DND-41 (cell line): ENCODE measurements around the gene TERB1.
"Not testable (repeated sequence)": the region's sequence is repeated elsewhere in the genome, so short reads cannot be mapped to it uniquely, and the experiment has no call there.

Source experiments
- ATAC-seq: fragments of 200-7000 bp; cut with Tn5 transposase; 3 replicates; pipeline ENCODE4 v1.9.1; 2021; ENCODE audit warnings: low read depth; ENCODE audit not compliant: insufficient read depth
- DNase-seq: peaks from one replicate; pipeline ENCODE4 v3.0.0-alpha.2; 2020
- H2AFZ ChIP-seq: 2 replicates; pipeline ENCODE4 v1.6.0; 2012; ENCODE audit warnings: low read depth, low read length
- H3K27ac ChIP-seq: 2 replicates; pipeline ENCODE4 v1.5.1; 2012; ENCODE audit warnings: low read length, inconsistent platforms
- H3K27me3 ChIP-seq: fragments of 200-600 bp; sonication (generic); 2 replicates; pipeline ENCODE4 v1.6.0; 2012; ENCODE audit warnings: low read length, mild to moderate bottlenecking, inconsistent platforms; ENCODE audit not compliant: insufficient read depth, poor library complexity
- H3K36me3 ChIP-seq: 2 replicates; pipeline ENCODE4 v1.5.1; 2012; ENCODE audit warnings: low read length, inconsistent platforms; ENCODE audit not compliant: insufficient read depth
- H3K4me1 ChIP-seq: 2 replicates; pipeline ENCODE4 v1.5.1; 2012; ENCODE audit warnings: mild to moderate bottlenecking, low read length; ENCODE audit not compliant: insufficient read depth
- H3K4me2 ChIP-seq: 2 replicates; pipeline ENCODE4 v1.6.0; 2012; ENCODE audit warnings: mild to moderate bottlenecking, moderate library complexity, low read length, inconsistent platforms; ENCODE audit not compliant: insufficient read depth
- H3K4me3 ChIP-seq, 2 experiments: fragments of 200-600 bp in 1 of 2; shearing (Covaris generic) in 1 of 2; 2 replicates each; pipeline ENCODE4 v1.5.1; 2012 to 2016; ENCODE audit warnings: inconsistent platforms in 2 of 2, low read length in 2 of 2, mild to moderate bottlenecking in 2 of 2, low read depth in 1 of 2, moderate library complexity in 1 of 2
- H3K79me2 ChIP-seq: 2 replicates; pipeline ENCODE4 v1.6.0; 2012; ENCODE audit warnings: low read length, inconsistent platforms; ENCODE audit not compliant: insufficient read depth
- H3K9ac ChIP-seq: 2 replicates; pipeline ENCODE4 v1.6.0; 2012; ENCODE audit warnings: low read depth, mild to moderate bottlenecking, inconsistent platforms, low read length, moderate library complexity
- H3K9me3 ChIP-seq: 2 replicates; pipeline ENCODE4 v1.5.1; 2012; ENCODE audit warnings: low read length, moderate library complexity, mild to moderate bottlenecking, inconsistent platforms; ENCODE audit not compliant: insufficient read depth, severe bottlenecking
- H4K20me1 ChIP-seq: 2 replicates; pipeline ENCODE4 v1.6.0; 2012; ENCODE audit warnings: low read length; ENCODE audit not compliant: insufficient read depth
- CTCF ChIP-seq: IDR thresholded peaks from 2 replicates; pipeline ENCODE4 v1.5.1; 2012; ENCODE audit warnings: borderline replicate concordance, low read length, moderate library complexity, mild to moderate bottlenecking; ENCODE audit not compliant: poor library complexity, severe bottlenecking; ENCODE audit errors: extremely low read depth
- EZH2 ChIP-seq: IDR thresholded peaks from 3 replicates; pipeline ENCODE4 v1.6.1; 2012; ENCODE audit warnings: borderline replicate concordance, low read depth, mild to moderate bottlenecking, moderate library complexity, low read length, inconsistent platforms; ENCODE audit not compliant: severe bottlenecking

Gene TERB1

GRCh38 chr16:66809765-66810164 is 8.4 kb upstream of the TERB1 start:
- DNase-seq: no peak
- peaks cover 92% of the 10 kb centered on the region for H3K36me3 ChIP-seq

GRCh38 chr16:66802159-66802558 is 775 bp upstream of the TERB1 start:
- ATAC-seq (no peak), DNase-seq (no peak)
- no peaks in the 10 kb centered on the region for H3K79me2 ChIP-seq
- no peak overlapping the region for H3K4me3 ChIP-seq
- H3K27ac ChIP-seq: no peak overlapping the region
- H2AFZ ChIP-seq: no peak overlapping the region
- no peaks in the 10 kb centered on the region for H3K9me3 ChIP-seq
- peaks cover 53% of the 10 kb centered on the region for H3K36me3 ChIP-seq
- no peak overlapping the region for H3K9ac ChIP-seq
- H3K4me1 ChIP-seq: no peaks in the 10 kb centered on the region
- H4K20me1 ChIP-seq: no peaks in the 10 kb centered on the region
- no peak overlapping the region for H3K4me2 ChIP-seq
- no peaks in the 10 kb centered on the region for H3K27me3 ChIP-seq
- TF ChIP-seq EZH2: no peak
- no peak for TF ChIP-seq CTCF

More at GRCh38 chr16:66809765-66810164, 8.4 kb upstream of the TERB1 start:
- Histone ChIP-seq H4K20me1 (no peaks in the 10 kb centered on the region), H3K27ac (no peak overlapping the region), H3K4me1 (no peaks in the 10 kb centered on the region), H3K4me2 (no peak overlapping the region), H3K9me3 (no peaks in the 10 kb centered on the region), H3K27me3 (no peaks in the 10 kb centered on the region), H2AFZ (no peak overlapping the region), H3K9ac (no peak overlapping the region), H3K79me2 (no peaks in the 10 kb centered on the region), H3K4me3 (no peak overlapping the region)
- no peak for ATAC-seq
- no peak for TF ChIP-seq EZH2

DNA sequence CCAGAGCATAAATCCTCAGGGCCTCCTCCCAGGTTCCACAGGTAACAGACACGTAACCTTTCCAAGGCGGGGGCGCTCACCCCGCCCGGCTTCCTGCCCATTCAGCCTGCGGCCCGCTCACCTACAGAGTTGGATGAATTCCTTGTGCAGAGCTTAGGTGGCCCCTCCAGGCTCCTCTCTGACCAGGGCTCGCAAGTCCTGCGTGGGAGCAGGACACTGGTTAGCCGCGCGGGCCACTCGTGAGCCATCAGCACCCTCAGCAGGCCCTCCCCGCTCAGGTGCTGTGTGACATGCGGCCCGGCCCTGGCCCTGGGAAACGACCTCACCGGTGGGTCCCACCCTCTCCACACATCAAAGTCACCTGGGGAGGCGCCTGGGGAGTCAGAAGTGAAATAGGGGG is 528 bp downstream of the TERB1 start:
- no peak for TF ChIP-seq CTCF
- no peak for TF ChIP-seq EZH2
- DNase-seq: no peak
- Histone ChIP-seq H3K79me2 (no peaks in the 10 kb centered on the region), H3K4me2 (no peak overlapping the region), H4K20me1 (no peaks in the 10 kb centered on the region), H3K4me1 (no peaks in the 10 kb centered on the region), H3K4me3 (no peak overlapping the region), H2AFZ (no peak overlapping the region), H3K27me3 (no peaks in the 10 kb centered on the region), H3K9ac (no peak overlapping the region), H3K9me3 (no peaks in the 10 kb centered on the region), H3K36me3 (peaks cover 40% of the 10 kb centered on the region), H3K27ac (no peak overlapping the region)
- peak; percentile 37; the same call in 2 of the 3 replicates for ATAC-seq

DNA sequence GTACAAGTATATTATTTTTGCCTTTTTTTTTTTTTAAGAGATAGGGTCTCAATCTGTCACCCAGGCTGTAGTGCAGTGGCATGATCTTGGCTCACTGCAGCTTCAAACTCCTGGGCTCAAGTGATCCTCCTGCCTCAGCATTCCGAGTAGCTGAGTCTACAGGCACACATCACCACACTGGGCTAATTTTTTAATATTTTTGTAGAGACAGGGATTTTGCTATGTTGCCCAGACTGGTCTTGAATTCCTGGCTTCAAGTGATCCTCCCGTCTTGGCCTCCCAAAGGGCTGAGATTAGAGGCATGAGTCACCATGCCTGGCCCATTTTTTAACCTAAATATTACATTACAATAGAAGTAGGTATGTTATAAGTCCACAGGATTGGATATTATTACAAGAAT is 3.2 kb downstream of the TERB1 start:
- H3K27me3 ChIP-seq: no peaks in the 10 kb centered on the region
- TF ChIP-seq EZH2 (no peak), CTCF (no peak)
- H3K9me3 ChIP-seq: no peaks in the 10 kb centered on the region
- peaks cover 17% of the 10 kb centered on the region for H3K36me3 ChIP-seq
- H2AFZ ChIP-seq: no peak overlapping the region
- no peak overlapping the region for H3K9ac ChIP-seq
- no peaks in the 10 kb centered on the region for H3K79me2 ChIP-seq
- no peak overlapping the region for H3K4me3 ChIP-seq
- H3K4me2 ChIP-seq: no peak overlapping the region
- DNase-seq: no peak
- no peak for ATAC-seq
- H3K4me1 ChIP-seq: no peaks in the 10 kb centered on the region
- H4K20me1 ChIP-seq: no peaks in the 10 kb centered on the region
- no peak overlapping the region for H3K27ac ChIP-seq

GRCh38 chr16:66793984-66794383 is 7.4 kb downstream of the TERB1 start:
- not testable (repeated sequence) for H4K20me1 ChIP-seq, DNase-seq, H3K27ac ChIP-seq, H3K9me3 ChIP-seq, H3K4me1 ChIP-seq, H3K36me3 ChIP-seq, H3K4me3 ChIP-seq, H3K27me3 ChIP-seq, H3K79me2 ChIP-seq, ATAC-seq, H3K9ac ChIP-seq, H2AFZ ChIP-seq, H3K4me2 ChIP-seq
